Loucy (cell line): ENCODE results near the gene CCT3.
A peak's percentile ranks its signal among the peaks of the same experiment; 100 is the strongest.

Experiments
- H2AFZ ChIP-seq: fragments of 200-600 bp; sonication (generic); 2 replicates; pipeline ENCODE4 v1.6.0; 2016; ENCODE audit warnings: antibody characterized with exemption, mild to moderate bottlenecking, low read length, moderate library complexity
- H3F3A ChIP-seq: fragments of 200-600 bp; 2 replicates; pipeline ENCODE4 v1.6.0; 2016; ENCODE audit warnings: antibody characterized with exemption, low read depth, mild to moderate bottlenecking
- H3K27me3 ChIP-seq: fragments of 200-600 bp; sonication (generic); 2 replicates; pipeline ENCODE4 v1.6.1; 2014; ENCODE audit warnings: low read length, mild to moderate bottlenecking; ENCODE audit not compliant: insufficient read depth, poor library complexity, severe bottlenecking
- H3K36me3 ChIP-seq: fragments of 200-600 bp; sonication (generic); 2 replicates; pipeline ENCODE4 v1.6.1; 2016; ENCODE audit warnings: low read length; ENCODE audit not compliant: insufficient read depth
- H3K4me1 ChIP-seq: fragments of 200-600 bp; sonication (generic); 2 replicates; pipeline ENCODE4 v1.5.1; 2014; ENCODE audit warnings: low read length, mild to moderate bottlenecking; ENCODE audit not compliant: insufficient read depth, poor library complexity, severe bottlenecking
- H3K4me2 ChIP-seq: fragments of 200-600 bp; sonication (generic); 2 replicates; pipeline ENCODE4 v1.6.0; 2014; ENCODE audit warnings: antibody characterized with exemption, low read length, low read depth, mild to moderate bottlenecking; ENCODE audit not compliant: poor library complexity, severe bottlenecking
- H3K4me3 ChIP-seq: fragments of 200-600 bp; sonication (generic); 2 replicates; pipeline ENCODE4 v1.5.1; 2014; ENCODE audit warnings: low read length, mild to moderate bottlenecking, mixed read lengths; ENCODE audit not compliant: poor library complexity, severe bottlenecking
- H3K79me2 ChIP-seq: fragments of 200-600 bp; sonication (generic); 2 replicates; pipeline ENCODE4 v1.6.1; 2014; ENCODE audit warnings: low read length; ENCODE audit not compliant: insufficient read depth
- H3K9ac ChIP-seq: fragments of 200-600 bp; sonication (generic); 2 replicates; pipeline ENCODE4 v1.6.0; 2014; ENCODE audit warnings: mild to moderate bottlenecking, low read depth, low read length, moderate library complexity; ENCODE audit not compliant: poor library complexity, severe bottlenecking
- H3K9me2 ChIP-seq: fragments of 200-600 bp; sonication (generic); replicated peaks from 2 replicates; pipeline ENCODE4 v1.6.1; 2016; ENCODE audit warnings: low read depth, low read length, mixed read lengths
- H3K9me3 ChIP-seq: fragments of 200-600 bp; sonication (generic); 2 replicates; pipeline ENCODE4 v1.6.1; 2014; ENCODE audit warnings: mild to moderate bottlenecking, antibody characterized with exemption, low read length, low read depth; ENCODE audit not compliant: insufficient read depth
- H4K20me1 ChIP-seq: fragments of 200-600 bp; sonication (generic); 2 replicates; pipeline ENCODE4 v1.6.0; 2014; ENCODE audit warnings: antibody characterized with exemption, low read length, mild to moderate bottlenecking; ENCODE audit not compliant: insufficient read depth, poor library complexity, severe bottlenecking
- CTCF ChIP-seq: fragments of 200-600 bp; sonication (generic); conservative IDR thresholded peaks from 2 replicates; pipeline ENCODE4 v1.5.1; 2014; ENCODE audit warnings: mild to moderate bottlenecking, antibody characterized with exemption, low read length
- EZH2phosphoT487 ChIP-seq: fragments of 200-600 bp; IDR thresholded peaks from 2 replicates; pipeline ENCODE4 v1.6.1; 2018; ENCODE audit warnings: antibody characterized with exemption, mild to moderate bottlenecking, moderate library complexity, borderline replicate concordance

CCT3 gene

GRCh38 chr1:156260896-156261295 is 77.2 kb downstream of the CCT3 start:
- Histone ChIP-seq H4K20me1 (no peaks in the 10 kb centered on the region), H3K27me3 (no peaks in the 10 kb centered on the region), H3K9me2 (no peaks in the 10 kb centered on the region), H3K4me1 (peaks cover 3% of the 10 kb centered on the region), H3F3A (no peaks in the 10 kb centered on the region), H3K4me3 (no peak overlapping the region), H3K9ac (no peak overlapping the region), H3K4me2 (no peak overlapping the region), H3K79me2 (no peaks in the 10 kb centered on the region), H2AFZ (no peak overlapping the region), H3K36me3 (peaks cover 86% of the 10 kb centered on the region; the same call in 1 of the 2 replicates), H3K9me3 (no peaks in the 10 kb centered on the region)
- TF ChIP-seq EZH2phosphoT487: no peak
- TF ChIP-seq CTCF: no peak

- Histone ChIP-seq H3K4me1 (peaks cover 3% of the 10 kb centered on the region), H3K9ac (no peak overlapping the region), H3F3A (no peaks in the 10 kb centered on the region), H2AFZ (no peak overlapping the region), H3K9me3 (no peaks in the 10 kb centered on the region), H3K9me2 (no peaks in the 10 kb centered on the region), H4K20me1 (no peaks in the 10 kb centered on the region), H3K27me3 (no peaks in the 10 kb centered on the region), H3K4me2 (no peak overlapping the region), H3K4me3 (no peak overlapping the region), H3K36me3 (peaks cover 75% of the 10 kb centered on the region; the same call in 1 of the 2 replicates), H3K79me2 (no peaks in the 10 kb centered on the region)
- TF ChIP-seq EZH2phosphoT487 (no peak), CTCF (peak; percentile 48)
These were observed 78.3 kb downstream of the CCT3 start for GRCh38 chr1:156259805-156260204.
